NCI-H1048 (cell line): ENCODE results near the gene TTC3.

ENCODE experiments used
- DNase-seq: peaks from one replicate; lab custom pipeline; 2025; lab: John Stamatoyannopoulos, UW

Gene TTC3

DNA sequence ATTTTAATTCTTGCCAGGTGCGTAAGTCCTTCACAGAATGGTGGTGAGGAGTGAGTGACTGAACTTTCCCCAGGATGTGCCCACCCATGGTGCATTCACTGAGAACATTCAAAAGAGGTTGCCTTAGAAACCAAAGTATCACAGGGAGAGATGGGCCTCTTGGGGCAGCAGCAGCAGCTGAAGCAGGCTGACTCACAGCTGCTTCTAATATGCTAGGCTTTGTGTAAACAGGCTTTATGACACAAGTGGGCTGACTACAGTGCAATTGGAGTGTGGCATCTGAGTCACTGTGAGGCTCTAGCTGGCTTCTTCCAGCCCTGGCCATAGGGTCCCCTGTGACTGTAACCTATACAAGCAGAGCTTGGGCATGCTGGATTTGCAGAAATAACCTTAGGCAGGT, 12.8 kb upstream of the TTC3 start:
- no peak for DNase-seq

- no peak for DNase-seq
Observed at GRCh38 chr21:37061926-37062592, 11.0 kb upstream of the TTC3 start.

DNA sequence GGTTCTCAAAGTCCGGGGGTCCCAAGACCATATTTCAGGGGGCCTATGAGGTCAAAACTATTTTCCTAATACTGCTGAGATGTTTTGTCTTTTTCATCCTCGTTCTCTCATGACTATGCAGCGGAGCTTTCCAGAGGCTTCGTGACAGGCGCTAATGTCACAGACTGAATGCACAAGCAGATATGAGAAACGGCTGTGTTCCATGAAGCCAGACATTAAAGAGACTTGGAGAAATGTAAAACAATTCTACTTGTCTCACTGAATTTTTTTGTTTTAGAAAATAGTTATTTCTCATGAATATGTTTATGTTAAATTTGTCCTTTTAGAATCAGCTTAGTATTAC, 10.5 kb upstream of the TTC3 start:
- DNase-seq = no peak

- DNase-seq = no peak
Observed at GRCh38 chr21:37063433-37063832, 9.6 kb upstream of the TTC3 start.

- no peak for DNase-seq
Observed at GRCh38 chr21:37064841-37065240, 8.2 kb upstream of the TTC3 start.

- DNase-seq = no peak
Observed at GRCh38 chr21:37065561-37066177, 7.4 kb upstream of the TTC3 start.

- DNase-seq = no peak
Observed at GRCh38 chr21:37071561-37072273, 1.3 kb upstream of the TTC3 start.

- DNase-seq = no peak
Observed at GRCh38 chr21:37072274-37072987, 623 bp upstream of the TTC3 start.

- no peak for DNase-seq
Observed at GRCh38 chr21:37073417-37074196, 553 bp downstream of the TTC3 start.

DNA sequence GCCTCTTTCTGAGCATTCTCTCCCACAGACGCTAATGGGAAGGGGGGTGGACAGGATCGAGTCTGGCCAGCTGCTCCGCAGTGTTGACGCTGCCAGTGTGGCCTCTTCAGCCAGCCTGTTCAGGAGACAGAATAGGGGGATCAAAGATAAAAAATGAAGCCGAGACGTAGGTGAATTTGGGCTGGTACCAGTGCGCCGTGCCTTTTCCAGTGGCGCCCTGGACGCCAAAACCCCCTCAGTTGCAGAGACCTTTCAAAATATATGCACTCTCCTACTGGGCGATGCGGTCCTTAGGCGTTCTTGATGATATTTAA, 1.1 kb downstream of the TTC3 start:
- DNase-seq = no peak

DNA sequence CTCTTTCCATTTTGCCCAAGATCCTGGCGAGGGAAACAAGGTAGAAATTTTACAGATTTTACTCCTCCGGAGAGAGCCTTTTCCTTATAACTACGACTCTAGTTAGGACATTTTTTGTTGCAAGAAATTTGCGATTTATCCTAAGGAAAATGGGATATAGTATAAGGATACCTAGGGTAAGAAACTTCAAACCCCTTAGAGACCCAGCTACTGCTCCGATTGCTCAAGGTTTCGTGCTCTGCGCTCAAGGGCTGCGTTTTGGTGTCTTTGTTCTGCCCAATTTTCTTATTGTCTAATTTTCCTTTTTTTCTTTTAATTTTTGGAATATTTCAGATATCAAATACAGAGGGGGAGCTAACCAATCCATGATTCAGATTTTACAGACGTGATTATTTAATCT, 1.5 kb downstream of the TTC3 start:
- DNase-seq = no peak

GRCh38 chr21:37075214-37075770, 2.2 kb downstream of the TTC3 start:
- no peak for DNase-seq

DNA sequence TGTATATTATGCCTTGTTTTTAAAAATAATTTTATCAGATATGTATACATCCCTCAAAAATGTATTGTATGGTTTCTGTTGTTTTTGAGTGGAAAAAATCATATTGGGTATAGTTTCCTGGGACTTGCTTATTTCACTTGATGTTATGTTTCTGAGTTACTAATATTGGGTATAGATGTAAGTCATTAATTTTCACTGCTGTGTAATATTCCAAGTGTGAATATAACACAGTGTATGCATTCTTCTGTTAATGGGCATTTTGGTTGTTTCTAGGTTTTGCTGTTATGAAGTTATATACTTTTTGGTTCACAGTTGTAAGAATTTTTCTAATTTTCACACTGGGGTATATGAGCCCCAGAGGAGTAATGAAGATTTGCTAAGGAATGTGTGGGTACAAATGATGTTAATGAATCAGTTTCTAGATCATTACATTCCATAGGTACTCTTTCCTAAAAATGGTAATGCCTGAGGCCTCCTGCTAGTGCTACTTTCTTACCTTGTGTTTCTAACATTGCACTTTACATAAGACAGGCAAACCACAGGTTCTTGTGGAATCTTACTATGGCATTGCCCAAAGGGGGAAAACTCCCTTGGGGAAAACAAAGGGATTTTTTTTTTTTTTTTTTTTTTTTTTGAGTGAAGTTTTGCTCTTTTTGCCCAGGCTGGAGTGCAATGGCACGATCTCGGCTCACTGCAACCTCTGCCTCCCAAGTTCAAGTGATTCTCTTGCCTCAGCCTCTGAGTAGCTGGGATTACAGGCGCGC, 3.2 kb downstream of the TTC3 start:
- no peak for DNase-seq

- DNase-seq = no peak
Observed at GRCh38 chr21:37077403-37077802, 4.3 kb downstream of the TTC3 start.

DNA sequence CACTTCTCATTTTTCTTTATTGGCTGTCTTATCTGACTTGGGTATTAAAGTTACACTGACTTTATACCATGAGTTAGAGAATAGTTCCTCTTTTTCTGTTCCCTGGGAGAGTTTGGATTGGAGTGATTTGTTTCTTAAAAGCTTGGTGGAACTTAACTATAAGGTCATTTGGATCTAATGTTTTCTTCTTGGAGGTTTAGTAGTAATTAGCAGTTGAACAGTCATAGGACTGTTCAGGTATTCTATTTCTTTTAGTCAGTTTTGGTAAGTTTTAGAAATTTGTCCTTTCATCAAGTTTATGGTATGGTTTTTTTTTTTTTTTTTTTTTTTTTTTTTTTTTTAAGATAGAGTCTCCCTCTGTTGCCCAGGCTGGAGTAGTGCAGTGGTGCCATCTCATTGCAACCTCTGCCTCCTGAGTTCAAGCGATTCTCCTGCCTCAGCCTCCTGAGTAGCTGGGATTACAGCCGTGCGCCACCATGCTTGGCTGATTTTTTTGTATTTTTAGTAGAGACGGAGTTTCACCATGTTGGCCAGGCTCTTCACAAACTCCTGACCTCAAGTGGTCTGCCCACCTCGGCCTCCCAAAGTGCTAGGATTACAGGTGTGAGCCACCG, 6.3 kb downstream of the TTC3 start:
- DNase-seq = no peak

GRCh38 chr21:37082375-37082774, 9.3 kb downstream of the TTC3 start:
- no peak for DNase-seq

GRCh38 chr21:37082856-37083528, 9.9 kb downstream of the TTC3 start:
- no peak for DNase-seq

GRCh38 chr21:37085726-37086125, 12.7 kb downstream of the TTC3 start:
- DNase-seq = no peak

- no peak for DNase-seq
Observed at GRCh38 chr21:37087188-37087587, 14.1 kb downstream of the TTC3 start.

- DNase-seq = no peak
Observed at GRCh38 chr21:37088186-37088735, 15.2 kb downstream of the TTC3 start.
